ENCODE results near the gene TLX2. TPM values are rescaled to one million over a fixed set of nuclear protein-coding genes. Genes with fewer than 3 reads are reported as not detected.
A peak's percentile ranks its signal among the peaks of the same experiment; 100 is the strongest.

The TLX2 gene
- total and polyA plus RNA-seq, 2 of the 4 experiments (the other 2 are of a cell fraction), result not detected

DNA sequence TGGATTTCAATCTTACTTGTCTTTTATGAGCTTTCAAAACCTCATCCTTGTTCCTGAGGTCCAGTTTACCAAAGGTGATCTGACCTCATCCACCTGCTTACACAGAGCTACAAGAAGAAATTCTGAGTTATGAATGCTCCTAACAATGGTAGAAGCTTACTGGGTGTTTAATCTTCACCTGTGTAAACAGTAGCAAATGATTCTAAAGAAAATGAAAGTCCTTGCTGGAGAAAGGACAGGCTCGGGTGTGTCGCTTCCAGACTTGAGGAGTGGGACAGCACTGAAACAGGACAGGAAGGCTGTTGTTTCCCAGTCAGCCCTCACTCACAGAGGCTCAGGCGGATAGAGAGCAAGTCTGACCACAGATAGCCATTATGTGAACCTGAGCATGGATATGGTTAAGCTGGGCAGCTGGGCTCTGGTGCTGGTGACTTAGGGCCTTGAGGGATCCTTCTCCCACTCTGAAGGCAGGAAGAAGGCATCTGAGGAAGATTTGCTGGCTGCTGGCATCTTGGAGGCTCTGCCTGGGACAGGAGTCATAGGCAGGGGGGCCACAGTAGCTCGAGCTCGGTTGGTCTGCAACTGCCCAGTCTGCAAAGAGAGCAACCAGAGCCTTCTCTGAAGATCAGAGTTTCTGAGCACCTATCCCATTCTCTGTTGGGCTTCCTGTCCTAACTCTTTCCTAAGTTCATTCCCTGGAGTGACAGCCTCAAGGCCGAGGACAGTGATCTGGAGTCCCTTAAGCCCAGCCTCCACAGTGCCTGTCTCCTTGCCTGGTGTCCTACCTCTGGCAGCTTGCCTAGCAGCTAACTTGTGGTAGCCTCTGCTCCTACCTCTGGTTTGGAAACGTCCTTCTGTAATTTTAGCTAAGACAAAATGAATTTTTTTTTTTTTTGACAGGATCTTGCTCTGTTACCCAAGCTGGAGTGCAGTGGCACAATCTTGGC lies 44.3 kb downstream of the TLX2 start (continued):
- TF ChIP-seq, protein P1, sequence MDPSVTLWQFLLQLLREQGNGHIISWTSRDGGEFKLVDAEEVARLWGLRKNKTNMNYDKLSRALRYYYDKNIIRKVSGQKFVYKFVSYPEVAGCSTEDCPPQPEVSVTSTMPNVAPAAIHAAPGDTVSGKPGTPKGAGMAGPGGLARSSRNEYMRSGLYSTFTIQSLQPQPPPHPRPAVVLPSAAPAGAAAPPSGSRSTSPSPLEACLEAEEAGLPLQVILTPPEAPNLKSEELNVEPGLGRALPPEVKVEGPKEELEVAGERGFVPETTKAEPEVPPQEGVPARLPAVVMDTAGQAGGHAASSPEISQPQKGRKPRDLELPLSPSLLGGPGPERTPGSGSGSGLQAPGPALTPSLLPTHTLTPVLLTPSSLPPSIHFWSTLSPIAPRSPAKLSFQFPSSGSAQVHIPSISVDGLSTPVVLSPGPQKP (IDR thresholded peaks at IDR 0.05; ENCODE audit: borderline replicate concordance, low read depth, low read length), result no peak
- TF ChIP-seq FOS (IDR thresholded peaks at IDR 0.05; ENCODE audit: low read depth, low read length), result no peak

DNA sequence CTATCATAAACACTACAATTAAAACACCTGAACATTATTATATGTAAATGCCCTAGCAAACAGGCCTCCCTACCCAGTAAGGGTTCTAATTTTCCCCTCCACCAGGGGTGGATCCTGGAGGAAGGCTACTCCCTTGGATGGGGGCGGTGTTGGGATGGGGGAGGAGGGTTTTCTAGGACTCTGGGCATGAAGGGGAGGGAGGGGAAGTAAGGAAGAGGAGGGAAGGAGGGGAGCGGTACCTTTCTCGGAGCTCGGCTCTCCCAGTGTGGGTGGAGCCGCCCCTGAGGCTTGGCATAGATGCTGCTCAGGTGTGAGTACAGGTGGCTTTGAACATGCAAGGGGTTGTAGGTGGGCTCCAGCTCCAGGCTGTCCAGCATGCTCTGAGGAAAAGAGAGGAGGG lies 45.7 kb downstream of the TLX2 start:
- in situ Hi-C loops (cut with MboI; ENCODE audit: low sequenced_read_pairs) (no loop called here), dilution Hi-C loops (cut with HindIII; ENCODE audit: low sequenced_read_pairs, unreplicated experiment) (no loop called here), intact Hi-C loops (cut with micrococcal nuclease) (no loop called here)
- Histone ChIP-seq H3K56ac (ENCODE audit: extremely low read depth, insufficient read depth, low read length) (no peak overlapping the region), H3K9ac (ENCODE audit: low read depth, low read length) (no peak overlapping the region), H3K4me1 (ENCODE audit: control insufficient read depth, insufficient read depth, low read length) (peaks cover 10% of the 10 kb centered on the region), H3K4ac (ENCODE audit: low read depth, low read length) (no peak overlapping the region), H3K27me3 (ENCODE audit: control insufficient read depth, insufficient read depth, low read length) (no peaks in the 10 kb centered on the region), H3K18ac (ENCODE audit: low read depth, low read length) (no peak overlapping the region), H3K27ac (ENCODE audit: insufficient read depth, low read length) (no peak overlapping the region), H4K5ac (ENCODE audit: low read depth, low read length) (no peak overlapping the region), H2BK120ac (ENCODE audit: low read depth, low read length) (no peak overlapping the region), H3K79me1 (ENCODE audit: low read depth in 1 of 2, low read length in 2 of 2) (peaks cover 6 to 23% of the 10 kb centered on the region in 2 experiments; a peak in 3 of 4 replicates), H2AK9ac (replicated peaks; ENCODE audit: low read depth, low read length, poor library complexity) (no peak overlapping the region), H3K36me3 (ENCODE audit: control insufficient read depth, insufficient read depth, low read length) (peaks cover 14% of the 10 kb centered on the region), H4K8ac (ENCODE audit: low read depth in 2 of 2, low read length in 2 of 2) (no peak overlapping the region), H3K4me3 (ENCODE audit: insufficient read depth, low read depth, low read length) (no peak overlapping the region), H3K9me1 (ENCODE audit: insufficient read depth, low read length) (peaks cover 20% of the 10 kb centered on the region), H2AFZ (replicated peaks; ENCODE audit: low read length, poor library complexity) (no peak overlapping the region), H3K23ac (ENCODE audit: low read depth, low read length) (no peak overlapping the region), H3K4me2 (ENCODE audit: low read depth, low read length) (no peak overlapping the region), H2BK15ac (ENCODE audit: low read depth, low read length) (no peak overlapping the region), H2AK5ac (ENCODE audit: low read depth, low read length) (peak overlapping the region; percentile 62; the same call in 1 of the 2 replicates), H2BK5ac (ENCODE audit: low read depth, low read length, poor library complexity, severe bottlenecking) (no peak overlapping the region), H3K9me3 (ENCODE audit: control insufficient read depth, insufficient read depth, low read length) (no peaks in the 10 kb centered on the region), H3K14ac (replicated peaks; ENCODE audit: low read depth, low read length) (no peak overlapping the region), H4K91ac (ENCODE audit: insufficient read depth, low read depth, low read length) (no peak overlapping the region), H4K20me1 (ENCODE audit: insufficient read depth, low read length) (no peaks in the 10 kb centered on the region), H2BK20ac (ENCODE audit: low read depth, low read length) (no peak overlapping the region)
- BruUV-seq (replicated peaks), result no TSS peak
- POLR2A ChIA-PET (ENCODE audit: unreplicated experiment), result no interaction called here
- CTCF ChIA-PET, result interaction anchor here (1.5 kb wide), 1 partner anchor 29 kb away, joined by 3 read pairs; no protein-coding TSS in a partner anchor
- WGBS, 2 experiments (ENCODE audit: extremely low coverage in 2 of 2, insufficient read length in 1 of 2), result no CpG with 5 or more reads among the region's 5 CpGs
- DNase-seq, result no peak
- no peak for ATAC-seq (ENCODE audit: low read depth)
- TF ChIP-seq MXI1 (IDR thresholded peaks at IDR 0.05; ENCODE audit: borderline replicate concordance, low read depth, low read length) (no peak), POLR2A (IDR thresholded peaks at IDR 0.05; ENCODE audit: low read depth, low read length) (no peak), MAZ (IDR thresholded peaks at IDR 0.05; ENCODE audit: borderline replicate concordance, low read depth, low read length) (no peak), BHLHE40 (IDR thresholded peaks at IDR 0.05; ENCODE audit: low read depth, low read length) (no peak), CEBPB (IDR thresholded peaks at IDR 0.05; ENCODE audit: low read depth, low read length) (no peak), FOS (IDR thresholded peaks at IDR 0.05; ENCODE audit: low read depth, low read length) (no peak), RFX5 (IDR thresholded peaks at IDR 0.05; ENCODE audit: low read depth, low read length) (no peak), RCOR1 (IDR thresholded peaks at IDR 0.05; ENCODE audit: insufficient replicate concordance, low read length) (no peak), MAFK (IDR thresholded peaks at IDR 0.05; ENCODE audit: low read depth, low read length) (no peak), NFE2L2 (IDR thresholded peaks at IDR 0.05; ENCODE audit: low read depth, low read length) (no peak), RAD21 (IDR thresholded peaks at IDR 0.05; ENCODE audit: low read length) (no peak)
- TF ChIP-seq, protein P1 (IDR thresholded peaks at IDR 0.05; ENCODE audit: borderline replicate concordance, low read depth, low read length), result no peak
- TF ChIP-seq, protein P2, sequence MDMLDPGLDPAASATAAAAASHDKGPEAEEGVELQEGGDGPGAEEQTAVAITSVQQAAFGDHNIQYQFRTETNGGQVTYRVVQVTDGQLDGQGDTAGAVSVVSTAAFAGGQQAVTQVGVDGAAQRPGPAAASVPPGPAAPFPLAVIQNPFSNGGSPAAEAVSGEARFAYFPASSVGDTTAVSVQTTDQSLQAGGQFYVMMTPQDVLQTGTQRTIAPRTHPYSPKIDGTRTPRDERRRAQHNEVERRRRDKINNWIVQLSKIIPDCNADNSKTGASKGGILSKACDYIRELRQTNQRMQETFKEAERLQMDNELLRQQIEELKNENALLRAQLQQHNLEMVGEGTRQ (IDR thresholded peaks at IDR 0.05; ENCODE audit: low read depth, low read length), result no peak
